ENCODE results near the gene SMCR8.

DNA sequence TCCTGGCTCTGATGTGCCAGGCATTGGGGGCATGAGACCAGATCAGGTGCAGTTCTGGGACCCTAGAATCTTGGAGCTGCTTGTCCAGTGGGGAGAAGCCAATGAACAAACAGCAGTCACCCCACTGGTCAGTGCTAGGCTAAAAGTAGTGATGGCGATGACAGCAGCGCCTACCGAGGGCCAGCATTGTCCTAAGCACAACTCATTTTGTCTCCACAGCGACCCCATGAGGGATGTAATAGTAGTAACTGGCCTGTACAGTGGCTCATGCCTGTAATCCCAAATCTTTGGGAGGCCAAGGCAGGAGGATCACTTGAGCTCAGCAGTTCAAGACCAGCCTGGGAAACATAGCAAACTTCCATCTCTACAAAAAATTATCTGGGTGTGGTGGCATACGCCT lies 6.2 kb downstream of the SMCR8 start:
- TF ChIP-seq POLR2AphosphoS5 (IDR thresholded peaks at IDR 0.05; ENCODE audit: low read depth, low read length): no peak
- TF ChIP-seq, protein P1, sequence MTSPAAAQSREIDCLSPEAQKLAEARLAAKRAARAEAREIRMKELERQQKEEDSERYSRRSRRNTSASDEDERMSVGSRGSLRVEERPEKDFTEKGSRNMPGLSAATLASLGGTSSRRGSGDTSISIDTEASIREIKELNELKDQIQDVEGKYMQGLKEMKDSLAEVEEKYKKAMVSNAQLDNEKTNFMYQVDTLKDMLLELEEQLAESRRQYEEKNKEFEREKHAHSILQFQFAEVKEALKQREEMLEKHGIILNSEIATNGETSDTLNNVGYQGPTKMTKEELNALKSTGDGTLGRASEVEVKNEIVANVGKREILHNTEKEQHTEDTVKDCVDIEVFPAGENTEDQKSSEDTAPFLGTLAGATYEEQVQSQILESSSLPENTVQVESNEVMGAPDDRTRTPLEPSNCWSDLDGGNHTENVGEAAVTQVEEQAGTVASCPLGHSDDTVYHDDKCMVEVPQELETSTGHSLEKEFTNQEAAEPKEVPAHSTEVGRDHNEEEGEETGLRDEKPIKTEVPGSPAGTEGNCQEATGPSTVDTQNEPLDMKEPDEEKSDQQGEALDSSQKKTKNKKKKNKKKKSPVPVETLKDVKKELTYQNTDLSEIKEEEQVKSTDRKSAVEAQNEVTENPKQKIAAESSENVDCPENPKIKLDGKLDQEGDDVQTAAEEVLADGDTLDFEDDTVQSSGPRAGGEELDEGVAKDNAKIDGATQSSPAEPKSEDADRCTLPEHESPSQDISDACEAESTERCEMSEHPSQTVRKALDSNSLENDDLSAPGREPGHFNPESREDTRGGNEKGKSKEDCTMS (CRISPR knock-in tag; conservative IDR thresholded peaks at IDR 0.05): no peak
- TF ChIP-seq NR1H2 (CRISPR knock-in tag; IDR thresholded peaks at IDR 0.05; ENCODE audit: borderline replicate concordance, low read depth): no peak
- no peak for TF ChIP-seq MZF1 (CRISPR knock-in tag; IDR thresholded peaks at IDR 0.05; ENCODE audit: borderline replicate concordance)
- TF ChIP-seq EZH2 (conservative IDR thresholded peaks at IDR 0.05; ENCODE audit: low read depth, low read length): no peak
- no peak for TF ChIP-seq GABPA (IDR thresholded peaks at IDR 0.05; ENCODE audit: low read depth, low read length)
- TF ChIP-seq GABPA (CRISPR knock-in tag; IDR thresholded peaks at IDR 0.05; ENCODE audit: low read depth): no peak
- no peak for TF ChIP-seq ZFP36 (IDR thresholded peaks at IDR 0.05; ENCODE audit: borderline replicate concordance, low read depth, low read length, partially characterized antibody)
- TF ChIP-seq, protein P2, sequence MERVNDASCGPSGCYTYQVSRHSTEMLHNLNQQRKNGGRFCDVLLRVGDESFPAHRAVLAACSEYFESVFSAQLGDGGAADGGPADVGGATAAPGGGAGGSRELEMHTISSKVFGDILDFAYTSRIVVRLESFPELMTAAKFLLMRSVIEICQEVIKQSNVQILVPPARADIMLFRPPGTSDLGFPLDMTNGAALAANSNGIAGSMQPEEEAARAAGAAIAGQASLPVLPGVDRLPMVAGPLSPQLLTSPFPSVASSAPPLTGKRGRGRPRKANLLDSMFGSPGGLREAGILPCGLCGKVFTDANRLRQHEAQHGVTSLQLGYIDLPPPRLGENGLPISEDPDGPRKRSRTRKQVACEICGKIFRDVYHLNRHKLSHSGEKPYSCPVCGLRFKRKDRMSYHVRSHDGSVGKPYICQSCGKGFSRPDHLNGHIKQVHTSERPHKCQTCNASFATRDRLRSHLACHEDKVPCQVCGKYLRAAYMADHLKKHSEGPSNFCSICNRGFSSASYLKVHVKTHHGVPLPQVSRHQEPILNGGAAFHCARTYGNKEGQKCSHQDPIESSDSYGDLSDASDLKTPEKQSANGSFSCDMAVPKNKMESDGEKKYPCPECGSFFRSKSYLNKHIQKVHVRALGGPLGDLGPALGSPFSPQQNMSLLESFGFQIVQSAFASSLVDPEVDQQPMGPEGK (CRISPR knock-in tag; IDR thresholded peaks at IDR 0.05): no peak
- no peak for TF ChIP-seq ZNF264 (CRISPR knock-in tag; IDR thresholded peaks at IDR 0.05)
- TF ChIP-seq, protein P3, sequence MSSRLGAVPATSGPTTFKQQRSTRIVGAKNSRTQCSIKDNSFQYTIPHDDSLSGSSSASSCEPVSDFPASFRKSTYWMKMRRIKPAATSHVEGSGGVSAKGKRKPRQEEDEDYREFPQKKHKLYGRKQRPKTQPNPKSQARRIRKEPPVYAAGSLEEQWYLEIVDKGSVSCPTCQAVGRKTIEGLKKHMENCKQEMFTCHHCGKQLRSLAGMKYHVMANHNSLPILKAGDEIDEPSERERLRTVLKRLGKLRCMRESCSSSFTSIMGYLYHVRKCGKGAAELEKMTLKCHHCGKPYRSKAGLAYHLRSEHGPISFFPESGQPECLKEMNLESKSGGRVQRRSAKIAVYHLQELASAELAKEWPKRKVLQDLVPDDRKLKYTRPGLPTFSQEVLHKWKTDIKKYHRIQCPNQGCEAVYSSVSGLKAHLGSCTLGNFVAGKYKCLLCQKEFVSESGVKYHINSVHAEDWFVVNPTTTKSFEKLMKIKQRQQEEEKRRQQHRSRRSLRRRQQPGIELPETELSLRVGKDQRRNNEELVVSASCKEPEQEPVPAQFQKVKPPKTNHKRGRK (CRISPR knock-in tag; IDR thresholded peaks at IDR 0.05): no peak
- TF ChIP-seq KDM4B (CRISPR knock-in tag; IDR thresholded peaks at IDR 0.05): no peak
